Liver (tissue), 9 donors: ENCODE measurements around the gene ZGLP1. TPM values are rescaled to one million over a fixed set of nuclear protein-coding genes. Genes with fewer than 3 reads are reported as not detected.

Experiments
- DNase-seq: peaks from one replicate; pipeline ENCODE4 v3.0.0-alpha.2; 2017; ENCODE audit warnings: low spot score
- H3K27ac ChIP-seq, 2 donors: one replicate each; pipeline ENCODE4 v1.7.0; 2013; ENCODE audit warnings: inconsistent platforms in 2 of 2, low read length in 2 of 2, control low read depth in 1 of 2, low read depth in 1 of 2, mild to moderate bottlenecking in 1 of 2
- H3K27me3 ChIP-seq, 4 donors: one replicate each; pipeline versions ENCODE4 v1.6.1 to v1.7.0; 2013; ENCODE audit warnings: low read length in 3 of 4, inconsistent platforms in 1 of 4, mild to moderate bottlenecking in 1 of 4, moderate library complexity in 1 of 4; ENCODE audit not compliant: control insufficient read depth in 4 of 4, insufficient read depth in 4 of 4
- H3K36me3 ChIP-seq, 4 donors: one replicate each; pipeline versions ENCODE4 v1.6.1 to v1.7.0; 2013; ENCODE audit warnings: low read length in 3 of 4, mild to moderate bottlenecking in 3 of 4, low read depth in 1 of 4, moderate library complexity in 1 of 4; ENCODE audit not compliant: control insufficient read depth in 4 of 4, insufficient read depth in 3 of 4
- H3K4me1 ChIP-seq, 4 donors: one replicate each; pipeline versions ENCODE4 v1.6.1 to v1.7.0; 2013; ENCODE audit warnings: low read length in 3 of 4, mild to moderate bottlenecking in 3 of 4, moderate library complexity in 1 of 4; ENCODE audit not compliant: control insufficient read depth in 4 of 4, insufficient read depth in 4 of 4
- H3K4me3 ChIP-seq, 3 donors: one replicate each; pipeline versions ENCODE4 v1.6.1 to v1.7.0; 2013; ENCODE audit warnings: low read length in 3 of 3, control low read depth in 1 of 3, low read depth in 1 of 3, mild to moderate bottlenecking in 1 of 3
- H3K9ac ChIP-seq, 2 donors: one replicate each; pipeline ENCODE4 v1.7.0; 2013; ENCODE audit warnings: low read length in 2 of 2, mild to moderate bottlenecking in 2 of 2, moderate library complexity in 2 of 2, control low read depth in 1 of 2, low read depth in 1 of 2
- H3K9me3 ChIP-seq, 4 donors: one replicate each; pipeline versions ENCODE4 v1.6.1 to v1.7.0; 2013; ENCODE audit warnings: low read length in 3 of 4; ENCODE audit not compliant: control insufficient read depth in 4 of 4
- EGR1 ChIP-seq, 2 donors: IDR thresholded peaks; 2 replicates each; pipeline ENCODE4 v1.6.1; 2016 to 2018; ENCODE audit warnings: antibody characterized with exemption in 2 of 2, low read depth in 2 of 2
- FOXA1 ChIP-seq: IDR thresholded peaks from 2 replicates; pipeline ENCODE4 v1.6.1; 2016; ENCODE audit warnings: antibody characterized with exemption
- FOXA2 ChIP-seq: IDR thresholded peaks from 2 replicates; pipeline ENCODE4 v1.6.1; 2016; ENCODE audit warnings: antibody characterized with exemption
- GABPA ChIP-seq, 2 donors: IDR thresholded peaks in 1 of 2; conservative IDR thresholded peaks in 1 of 2; 2 replicates each; pipeline ENCODE4 v1.6.1; 2016; ENCODE audit warnings: antibody characterized with exemption in 2 of 2, mild to moderate bottlenecking in 1 of 2, moderate library complexity in 1 of 2
- HNF4A ChIP-seq, 2 donors: conservative IDR thresholded peaks; 2 replicates each; pipeline ENCODE4 v1.6.1; 2016; ENCODE audit warnings: antibody characterized with exemption in 2 of 2, mild to moderate bottlenecking in 2 of 2
- JUND ChIP-seq, 2 donors: IDR thresholded peaks; 2 replicates each; pipeline ENCODE4 v1.6.1; 2016; ENCODE audit warnings: antibody characterized with exemption in 2 of 2
- NR2F2 ChIP-seq: IDR thresholded peaks from 2 replicates; pipeline ENCODE4 v1.6.1; 2016; ENCODE audit warnings: antibody characterized with exemption
- RAD21 ChIP-seq, 2 donors: IDR thresholded peaks; 2 replicates each; pipeline ENCODE4 v1.6.1; 2016; ENCODE audit warnings: antibody characterized with exemption in 2 of 2, mild to moderate bottlenecking in 2 of 2
- RXRA ChIP-seq, 2 donors: IDR thresholded peaks; 2 replicates each; pipeline ENCODE4 v1.6.1; 2017 to 2018; ENCODE audit warnings: antibody characterized with exemption in 2 of 2, mild to moderate bottlenecking in 1 of 2
- SP1 ChIP-seq: IDR thresholded peaks from 2 replicates; pipeline ENCODE4 v1.6.1; 2018; ENCODE audit warnings: antibody characterized with exemption, mild to moderate bottlenecking
- TAF1 ChIP-seq: conservative IDR thresholded peaks from 2 replicates; pipeline ENCODE4 v1.6.1; 2016; ENCODE audit warnings: antibody characterized with exemption, mild to moderate bottlenecking
- YY1 ChIP-seq: IDR thresholded peaks from 2 replicates; pipeline ENCODE4 v1.6.1; 2016; ENCODE audit warnings: antibody characterized with exemption, mild to moderate bottlenecking
- WGBS: extraction: QIAGEN DNeasy Blood & Tissue Kit; methylation state at CpG from one replicate; pipeline ENCODE4 v1.1.7; 2013; 5-methylcytosine and 5-hydroxymethylcytosine counted together
- polyA plus RNA-seq, 2 donors: library from polyadenylated mRNA; stranded (reverse) in 1 of 2; unstranded in 1 of 2; fragments of 200-250 nt in 1 of 2; fragments of >200 nt in 1 of 2; fragmentation: Nextera tagmentation in 1 of 2; extraction: Ambion mirVana in 1 of 2; gene quantifications; one replicate each; pipeline versions ENCODE4 v1.2.1 to v1.2.3, GENCODE V29; 2013 to 2015
- total RNA-seq, 2 donors: library from RNA; depleted of rRNA; stranded (reverse); fragments of >200 nt; gene quantifications; one replicate each; pipeline ENCODE4 v1.2.3, GENCODE V29; 2014
- TF ChIP-seq, protein P1 (sequence below): IDR thresholded peaks from 2 replicates; pipeline ENCODE4 v1.6.1; 2016; ENCODE audit warnings: antibody characterized with exemption, mild to moderate bottlenecking
- TF ChIP-seq, protein P2 (sequence below): IDR thresholded peaks from 2 replicates; pipeline ENCODE4 v1.6.1; 2016; ENCODE audit warnings: antibody characterized with exemption
- donor health status: healthy.
- donor health status: healthy.
- donor health status: healthy.
- donor health status: healthy.
- donor health status: healthy.

ZGLP1 gene
- total and polyA plus RNA-seq, 4 donors = 0.61 to 1.2 (median 0.82) TPM

DNA sequence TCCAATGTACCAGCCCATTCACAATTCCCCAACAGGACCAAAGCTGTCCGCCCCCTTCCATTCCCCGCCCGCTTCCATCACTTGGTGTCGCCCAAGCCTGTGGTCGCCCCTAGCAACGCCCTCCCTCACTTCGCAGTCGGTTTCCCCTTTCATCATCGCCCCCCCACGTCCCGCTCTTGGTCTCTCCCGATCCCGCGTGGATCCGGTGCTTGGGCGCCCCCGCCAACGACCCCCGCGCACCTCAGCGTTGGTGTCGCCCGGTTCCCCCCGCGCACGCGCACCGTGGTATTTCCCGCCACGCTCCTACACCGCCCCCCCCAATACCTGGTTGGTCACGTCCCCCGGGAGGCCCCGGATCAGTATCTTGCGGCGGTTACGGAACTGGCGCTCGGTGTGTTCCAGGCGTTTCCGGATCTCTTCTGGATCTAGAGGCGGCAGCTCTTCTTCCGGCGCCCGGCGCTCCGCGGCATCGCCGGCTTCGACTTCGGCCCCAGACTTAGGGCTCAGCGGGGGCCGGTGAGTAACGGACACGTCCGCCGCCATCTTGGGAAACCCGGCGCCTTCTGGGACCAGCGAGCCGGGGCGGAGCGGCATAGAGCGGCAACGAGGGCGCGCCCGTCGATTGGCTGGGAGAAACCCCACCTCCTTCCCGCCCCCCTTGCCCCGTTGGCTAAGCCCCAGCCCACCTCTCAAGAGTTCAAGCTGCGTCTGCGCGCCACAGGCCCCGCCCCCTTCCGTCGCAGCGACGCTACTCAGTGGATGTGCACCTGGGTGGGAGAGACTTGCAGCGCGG lies 23.5 kb upstream of the ZGLP1 start, which contains the start of gene RAVER1:
RAVER1 (minus strand) TSS at position 565 of the 793 bp plus-strand sequence; CDS start at position 543, 22 bp downstream.
- DNase-seq = peak; percentile 99
- WGBS = 1% methylated on average over 82 of the region's 82 CpGs

DNA sequence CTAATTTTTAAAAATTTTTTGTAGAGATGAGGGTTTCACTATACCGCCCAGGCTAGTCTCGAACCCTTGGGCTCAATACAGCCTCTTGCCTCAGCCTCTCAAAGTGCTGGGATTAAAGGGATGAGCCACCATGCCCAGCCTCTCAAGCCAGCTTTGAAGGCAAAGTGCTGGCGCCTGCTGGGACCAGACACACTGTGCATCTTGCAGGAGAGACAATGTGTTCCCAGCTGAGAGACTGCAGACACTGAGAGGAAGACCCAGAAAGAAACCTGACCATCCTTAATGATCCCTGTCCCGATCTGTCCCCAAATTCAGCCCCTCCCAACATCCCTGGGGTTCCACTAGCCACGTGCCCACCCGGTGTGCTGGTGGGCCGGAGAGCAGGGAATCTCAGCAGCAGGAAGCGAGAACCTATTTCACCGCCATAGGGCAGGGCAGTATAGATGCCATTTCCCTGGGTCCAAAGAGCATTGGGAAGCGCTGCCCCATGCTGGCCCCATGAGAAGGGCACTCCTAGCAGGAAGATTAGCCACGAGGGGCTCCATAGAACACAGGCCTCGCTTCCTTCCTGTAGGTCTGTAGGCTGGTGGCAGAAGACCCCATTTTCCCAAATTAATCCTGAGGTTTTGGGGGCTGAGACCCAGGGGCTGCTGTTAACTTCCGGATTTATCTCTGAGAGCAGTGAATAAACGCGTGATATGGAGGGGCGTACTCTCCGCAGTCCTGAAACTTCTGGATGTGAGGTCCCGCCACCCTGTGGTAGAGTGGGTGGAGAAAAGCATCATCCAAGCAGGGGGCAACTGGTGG lies 22.7 kb upstream of the ZGLP1 start:
- WGBS = 42% methylated on average over 18 of the region's 18 CpGs

More for the DNA sequence above, 23.5 kb upstream of the ZGLP1 start, which contains the start of gene RAVER1:
- Histone ChIP-seq H3K9ac (peak within 1 kb of the TSS; percentile 73 to 82), H3K27ac (peak within 1 kb of the TSS; percentile 89 to 95), H3K9me3 (no peaks in the 10 kb centered on the region), H3K4me1 (peaks cover 10 to 44% (median 30%) of the 10 kb centered on the region in 4 donors), H3K4me3 (peak within 1 kb of the TSS; percentile 77 to 93 (median 90)), H3K36me3 (peaks cover 4 to 22% (median 8%) of the 10 kb centered on the region in 4 donors), H3K27me3 (no peaks in the 10 kb centered on the region)
- peak in 1 of 2 donors; percentile 57 for TF ChIP-seq RXRA (IDR thresholded peaks at IDR 0.05)
- no peak for TF ChIP-seq FOXA1
- TF ChIP-seq YY1 = peak; percentile 99
- no peak for TF ChIP-seq FOXA2
- TF ChIP-seq TAF1 = no peak
- peak; percentile 35 for TF ChIP-seq NR2F2
- TF ChIP-seq, protein P1, sequence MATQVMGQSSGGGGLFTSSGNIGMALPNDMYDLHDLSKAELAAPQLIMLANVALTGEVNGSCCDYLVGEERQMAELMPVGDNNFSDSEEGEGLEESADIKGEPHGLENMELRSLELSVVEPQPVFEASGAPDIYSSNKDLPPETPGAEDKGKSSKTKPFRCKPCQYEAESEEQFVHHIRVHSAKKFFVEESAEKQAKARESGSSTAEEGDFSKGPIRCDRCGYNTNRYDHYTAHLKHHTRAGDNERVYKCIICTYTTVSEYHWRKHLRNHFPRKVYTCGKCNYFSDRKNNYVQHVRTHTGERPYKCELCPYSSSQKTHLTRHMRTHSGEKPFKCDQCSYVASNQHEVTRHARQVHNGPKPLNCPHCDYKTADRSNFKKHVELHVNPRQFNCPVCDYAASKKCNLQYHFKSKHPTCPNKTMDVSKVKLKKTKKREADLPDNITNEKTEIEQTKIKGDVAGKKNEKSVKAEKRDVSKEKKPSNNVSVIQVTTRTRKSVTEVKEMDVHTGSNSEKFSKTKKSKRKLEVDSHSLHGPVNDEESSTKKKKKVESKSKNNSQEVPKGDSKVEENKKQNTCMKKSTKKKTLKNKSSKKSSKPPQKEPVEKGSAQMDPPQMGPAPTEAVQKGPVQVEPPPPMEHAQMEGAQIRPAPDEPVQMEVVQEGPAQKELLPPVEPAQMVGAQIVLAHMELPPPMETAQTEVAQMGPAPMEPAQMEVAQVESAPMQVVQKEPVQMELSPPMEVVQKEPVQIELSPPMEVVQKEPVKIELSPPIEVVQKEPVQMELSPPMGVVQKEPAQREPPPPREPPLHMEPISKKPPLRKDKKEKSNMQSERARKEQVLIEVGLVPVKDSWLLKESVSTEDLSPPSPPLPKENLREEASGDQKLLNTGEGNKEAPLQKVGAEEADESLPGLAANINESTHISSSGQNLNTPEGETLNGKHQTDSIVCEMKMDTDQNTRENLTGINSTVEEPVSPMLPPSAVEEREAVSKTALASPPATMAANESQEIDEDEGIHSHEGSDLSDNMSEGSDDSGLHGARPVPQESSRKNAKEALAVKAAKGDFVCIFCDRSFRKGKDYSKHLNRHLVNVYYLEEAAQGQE = no peak
- peak in 1 of 2 donors; percentile 6 for TF ChIP-seq HNF4A (conservative IDR thresholded peaks at IDR 0.05)
- TF ChIP-seq GABPA (IDR thresholded peaks at IDR 0.05 in 1 of 2, conservative IDR thresholded peaks at IDR 0.05 in 1 of 2) = peak in 1 of 2 donors; percentile 74
- TF ChIP-seq SP1 = peak; percentile 80
- peak in 1 of 2 donors; percentile 16 for TF ChIP-seq RAD21 (IDR thresholded peaks at IDR 0.05)
- no peak for TF ChIP-seq JUND (IDR thresholded peaks at IDR 0.05)
- TF ChIP-seq, protein P2, sequence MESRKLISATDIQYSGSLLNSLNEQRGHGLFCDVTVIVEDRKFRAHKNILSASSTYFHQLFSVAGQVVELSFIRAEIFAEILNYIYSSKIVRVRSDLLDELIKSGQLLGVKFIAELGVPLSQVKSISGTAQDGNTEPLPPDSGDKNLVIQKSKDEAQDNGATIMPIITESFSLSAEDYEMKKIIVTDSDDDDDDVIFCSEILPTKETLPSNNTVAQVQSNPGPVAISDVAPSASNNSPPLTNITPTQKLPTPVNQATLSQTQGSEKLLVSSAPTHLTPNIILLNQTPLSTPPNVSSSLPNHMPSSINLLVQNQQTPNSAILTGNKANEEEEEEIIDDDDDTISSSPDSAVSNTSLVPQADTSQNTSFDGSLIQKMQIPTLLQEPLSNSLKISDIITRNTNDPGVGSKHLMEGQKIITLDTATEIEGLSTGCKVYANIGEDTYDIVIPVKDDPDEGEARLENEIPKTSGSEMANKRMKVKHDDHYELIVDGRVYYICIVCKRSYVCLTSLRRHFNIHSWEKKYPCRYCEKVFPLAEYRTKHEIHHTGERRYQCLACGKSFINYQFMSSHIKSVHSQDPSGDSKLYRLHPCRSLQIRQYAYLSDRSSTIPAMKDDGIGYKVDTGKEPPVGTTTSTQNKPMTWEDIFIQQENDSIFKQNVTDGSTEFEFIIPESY = no peak
- TF ChIP-seq EGR1 (IDR thresholded peaks at IDR 0.05; ENCODE audit: low read depth in 2 of 2) = no peak

More for the DNA sequence above, 22.7 kb upstream of the ZGLP1 start:
- TF ChIP-seq, protein P2 = no peak
- TF ChIP-seq EGR1 (IDR thresholded peaks at IDR 0.05; ENCODE audit: low read depth in 2 of 2) = no peak
- TF ChIP-seq, protein P1 = peak; percentile 30
- H3K27me3 ChIP-seq = no peaks in the 10 kb centered on the region
- H3K9ac ChIP-seq = peak overlapping the region; percentile 55 to 82
- H3K36me3 ChIP-seq = peaks cover 9 to 30% (median 10%) of the 10 kb centered on the region in 4 donors
- H3K4me1 ChIP-seq = peaks cover 10 to 42% (median 30%) of the 10 kb centered on the region in 4 donors
- DNase-seq = no peak
- H3K4me3 ChIP-seq = peak overlapping the region; percentile 77 to 90 (median 88)
- no peaks in the 10 kb centered on the region for H3K9me3 ChIP-seq
- peak overlapping the region; percentile 89 to 95 for H3K27ac ChIP-seq
